ENCODE data around the gene BIVM.

DNA sequence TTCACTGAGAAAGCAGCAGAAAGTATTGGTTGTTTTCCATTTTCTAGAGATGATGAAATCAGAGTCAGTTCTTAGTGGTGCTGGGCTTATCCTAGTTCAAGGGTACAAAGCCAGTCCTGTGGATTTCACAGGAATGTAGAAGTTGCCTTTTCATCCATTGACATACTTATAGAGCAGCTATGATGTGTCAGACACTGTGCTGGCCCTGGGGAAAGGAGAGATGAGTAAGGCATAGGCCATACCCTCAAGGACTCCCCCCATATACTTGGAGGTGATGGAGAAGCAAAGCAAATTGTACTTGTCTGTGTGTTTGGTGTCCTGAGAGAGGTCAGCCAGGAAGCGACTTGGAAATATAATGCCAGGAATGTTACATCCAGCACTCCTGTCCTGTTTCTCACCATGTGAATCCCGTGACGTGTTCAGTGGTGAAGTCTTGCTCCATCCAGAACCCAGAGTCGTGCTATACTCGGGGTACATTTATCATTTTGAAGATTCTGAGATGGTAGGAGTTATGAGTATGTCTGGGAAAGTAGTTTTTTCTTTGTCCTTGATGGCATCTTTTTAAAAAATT, 69.5 kb downstream of the BIVM start:
- TF ChIP-seq, protein P1, sequence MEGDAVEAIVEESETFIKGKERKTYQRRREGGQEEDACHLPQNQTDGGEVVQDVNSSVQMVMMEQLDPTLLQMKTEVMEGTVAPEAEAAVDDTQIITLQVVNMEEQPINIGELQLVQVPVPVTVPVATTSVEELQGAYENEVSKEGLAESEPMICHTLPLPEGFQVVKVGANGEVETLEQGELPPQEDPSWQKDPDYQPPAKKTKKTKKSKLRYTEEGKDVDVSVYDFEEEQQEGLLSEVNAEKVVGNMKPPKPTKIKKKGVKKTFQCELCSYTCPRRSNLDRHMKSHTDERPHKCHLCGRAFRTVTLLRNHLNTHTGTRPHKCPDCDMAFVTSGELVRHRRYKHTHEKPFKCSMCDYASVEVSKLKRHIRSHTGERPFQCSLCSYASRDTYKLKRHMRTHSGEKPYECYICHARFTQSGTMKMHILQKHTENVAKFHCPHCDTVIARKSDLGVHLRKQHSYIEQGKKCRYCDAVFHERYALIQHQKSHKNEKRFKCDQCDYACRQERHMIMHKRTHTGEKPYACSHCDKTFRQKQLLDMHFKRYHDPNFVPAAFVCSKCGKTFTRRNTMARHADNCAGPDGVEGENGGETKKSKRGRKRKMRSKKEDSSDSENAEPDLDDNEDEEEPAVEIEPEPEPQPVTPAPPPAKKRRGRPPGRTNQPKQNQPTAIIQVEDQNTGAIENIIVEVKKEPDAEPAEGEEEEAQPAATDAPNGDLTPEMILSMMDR (IDR thresholded peaks at IDR 0.05; ENCODE audit: low read depth, low read length, missing input control), result no peak
- TF ChIP-seq, protein P2, sequence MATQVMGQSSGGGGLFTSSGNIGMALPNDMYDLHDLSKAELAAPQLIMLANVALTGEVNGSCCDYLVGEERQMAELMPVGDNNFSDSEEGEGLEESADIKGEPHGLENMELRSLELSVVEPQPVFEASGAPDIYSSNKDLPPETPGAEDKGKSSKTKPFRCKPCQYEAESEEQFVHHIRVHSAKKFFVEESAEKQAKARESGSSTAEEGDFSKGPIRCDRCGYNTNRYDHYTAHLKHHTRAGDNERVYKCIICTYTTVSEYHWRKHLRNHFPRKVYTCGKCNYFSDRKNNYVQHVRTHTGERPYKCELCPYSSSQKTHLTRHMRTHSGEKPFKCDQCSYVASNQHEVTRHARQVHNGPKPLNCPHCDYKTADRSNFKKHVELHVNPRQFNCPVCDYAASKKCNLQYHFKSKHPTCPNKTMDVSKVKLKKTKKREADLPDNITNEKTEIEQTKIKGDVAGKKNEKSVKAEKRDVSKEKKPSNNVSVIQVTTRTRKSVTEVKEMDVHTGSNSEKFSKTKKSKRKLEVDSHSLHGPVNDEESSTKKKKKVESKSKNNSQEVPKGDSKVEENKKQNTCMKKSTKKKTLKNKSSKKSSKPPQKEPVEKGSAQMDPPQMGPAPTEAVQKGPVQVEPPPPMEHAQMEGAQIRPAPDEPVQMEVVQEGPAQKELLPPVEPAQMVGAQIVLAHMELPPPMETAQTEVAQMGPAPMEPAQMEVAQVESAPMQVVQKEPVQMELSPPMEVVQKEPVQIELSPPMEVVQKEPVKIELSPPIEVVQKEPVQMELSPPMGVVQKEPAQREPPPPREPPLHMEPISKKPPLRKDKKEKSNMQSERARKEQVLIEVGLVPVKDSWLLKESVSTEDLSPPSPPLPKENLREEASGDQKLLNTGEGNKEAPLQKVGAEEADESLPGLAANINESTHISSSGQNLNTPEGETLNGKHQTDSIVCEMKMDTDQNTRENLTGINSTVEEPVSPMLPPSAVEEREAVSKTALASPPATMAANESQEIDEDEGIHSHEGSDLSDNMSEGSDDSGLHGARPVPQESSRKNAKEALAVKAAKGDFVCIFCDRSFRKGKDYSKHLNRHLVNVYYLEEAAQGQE (IDR thresholded peaks at IDR 0.05), result no peak
- no peak for TF ChIP-seq JUND (IDR thresholded peaks at IDR 0.05)
- TF ChIP-seq FOXA1 (IDR thresholded peaks at IDR 0.05), result no peak
- TF ChIP-seq RAD21 (IDR thresholded peaks at IDR 0.05), result no peak
- no peak for TF ChIP-seq SP1 (IDR thresholded peaks at IDR 0.05)
